Measurements from ENCODE around the gene L3MBTL1.

DNA sequence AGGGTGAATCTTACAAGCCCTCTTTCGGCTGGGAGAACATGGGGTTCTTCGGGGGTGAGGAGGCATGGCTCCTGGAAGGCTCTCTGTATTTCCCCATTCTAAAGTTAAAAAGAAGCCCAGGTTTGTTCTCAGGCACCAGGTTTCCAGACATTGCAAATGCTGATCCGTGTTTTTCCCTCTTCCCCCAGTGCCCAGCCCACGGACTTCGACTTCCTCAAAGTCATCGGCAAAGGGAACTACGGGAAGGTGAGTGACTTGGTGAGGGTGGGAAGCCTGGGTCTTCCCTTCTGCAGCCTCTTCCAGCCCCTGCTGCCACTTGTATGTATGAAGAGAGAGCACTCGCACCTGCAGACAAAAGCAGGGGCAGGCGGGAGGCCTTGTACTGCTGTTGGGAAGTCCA lies 60.0 kb downstream of the L3MBTL1 start:
- TF ChIP-seq, protein P1, sequence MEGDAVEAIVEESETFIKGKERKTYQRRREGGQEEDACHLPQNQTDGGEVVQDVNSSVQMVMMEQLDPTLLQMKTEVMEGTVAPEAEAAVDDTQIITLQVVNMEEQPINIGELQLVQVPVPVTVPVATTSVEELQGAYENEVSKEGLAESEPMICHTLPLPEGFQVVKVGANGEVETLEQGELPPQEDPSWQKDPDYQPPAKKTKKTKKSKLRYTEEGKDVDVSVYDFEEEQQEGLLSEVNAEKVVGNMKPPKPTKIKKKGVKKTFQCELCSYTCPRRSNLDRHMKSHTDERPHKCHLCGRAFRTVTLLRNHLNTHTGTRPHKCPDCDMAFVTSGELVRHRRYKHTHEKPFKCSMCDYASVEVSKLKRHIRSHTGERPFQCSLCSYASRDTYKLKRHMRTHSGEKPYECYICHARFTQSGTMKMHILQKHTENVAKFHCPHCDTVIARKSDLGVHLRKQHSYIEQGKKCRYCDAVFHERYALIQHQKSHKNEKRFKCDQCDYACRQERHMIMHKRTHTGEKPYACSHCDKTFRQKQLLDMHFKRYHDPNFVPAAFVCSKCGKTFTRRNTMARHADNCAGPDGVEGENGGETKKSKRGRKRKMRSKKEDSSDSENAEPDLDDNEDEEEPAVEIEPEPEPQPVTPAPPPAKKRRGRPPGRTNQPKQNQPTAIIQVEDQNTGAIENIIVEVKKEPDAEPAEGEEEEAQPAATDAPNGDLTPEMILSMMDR (conservative IDR thresholded peaks at IDR 0.05 in 1 of 2, IDR thresholded peaks at IDR 0.05 in 1 of 2; ENCODE audit: extremely low read depth in 1 of 2, insufficient read depth in 1 of 2, low read depth in 1 of 2, low read length in 2 of 2), result no peak
- no peak for TF ChIP-seq EZH2 (IDR thresholded peaks at IDR 0.05; ENCODE audit: borderline replicate concordance, low read length)

All from mammary epithelial cell (primary cell).